ENCODE measurements around the gene ZNF45. TPM values are rescaled to one million over a fixed set of nuclear protein-coding genes. Genes with fewer than 3 reads are reported as not detected.

The ZNF45 gene
- polyA plus RNA-seq, 1 of the 3 experiments (the other 2 are of a cell fraction) = 9.7 TPM

DNA sequence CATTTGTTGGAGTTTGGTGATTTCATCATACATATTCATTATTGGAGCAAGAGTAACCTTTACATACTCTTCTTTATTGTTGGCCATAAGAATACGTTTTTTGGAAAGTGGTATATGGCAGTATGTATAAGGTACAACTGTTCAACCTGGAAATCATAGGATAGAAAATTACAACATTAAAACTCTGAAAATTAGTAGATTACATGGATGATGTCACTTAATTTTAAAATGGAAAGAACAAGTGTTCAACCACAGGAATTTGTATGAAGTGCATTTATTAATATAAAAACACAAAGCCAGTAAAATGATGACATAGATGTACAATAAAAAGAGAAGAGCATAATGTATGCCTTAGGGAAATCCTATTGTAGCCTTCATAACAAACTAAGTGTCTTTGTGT is 41.6 kb upstream of the ZNF45 start:
- H3K9ac ChIP-seq = no peak overlapping the region
- H4K20me1 ChIP-seq (ENCODE audit: insufficient read depth) = no peaks in the 10 kb centered on the region
- no peaks in the 10 kb centered on the region for H3K79me2 ChIP-seq (ENCODE audit: insufficient read depth)
- H3K9me2 ChIP-seq = no peaks in the 10 kb centered on the region
- WGBS (ENCODE audit: low lambda C conversion rate) = 42% methylated on average over 1 of the region's 1 CpG
- H3K4me1 ChIP-seq (ENCODE audit: control insufficient read depth in 1 of 2, insufficient read depth in 2 of 2, low read depth in 1 of 2, low read length in 1 of 2) = no peaks in the 10 kb centered on the region
- H3K9me3 ChIP-seq = peaks cover 30% of the 10 kb centered on the region
- DNase-seq = no peak
- peaks cover 0 to 7% of the 10 kb centered on the region in 2 experiments for H3K36me3 ChIP-seq (replicated peaks in 1 of 2; ENCODE audit: control insufficient read depth in 1 of 2, insufficient read depth in 2 of 2, low read length in 1 of 2)
- no peak overlapping the region for H2AFZ ChIP-seq (ENCODE audit: low read depth)
- no peaks in the 10 kb centered on the region for H3F3A ChIP-seq (replicated peaks; ENCODE audit: insufficient read depth)
- H3K27me3 ChIP-seq (ENCODE audit: insufficient read depth) = no peaks in the 10 kb centered on the region
- ChIA-PET POLR2A (no interaction called here), CTCF (no interaction called here)
- no peak overlapping the region for H3K27ac ChIP-seq (ENCODE audit: low read depth in 2 of 2, low read length in 1 of 2)
- TF ChIP-seq CTCF (IDR thresholded peaks at IDR 0.05) (no peak), TAF1 (IDR thresholded peaks at IDR 0.05; ENCODE audit: borderline replicate concordance, low read depth, low read length) (no peak), MXI1 (IDR thresholded peaks at IDR 0.05; ENCODE audit: low read depth, low read length) (no peak), FOXJ3 (CRISPR knock-in tag; IDR thresholded peaks at IDR 0.05) (no peak), GATA2 (CRISPR knock-in tag; IDR thresholded peaks at IDR 0.05) (no peak), FOXM1 (IDR thresholded peaks at IDR 0.05; ENCODE audit: low read depth) (no peak), EZH2phosphoT487 (IDR thresholded peaks at IDR 0.05; ENCODE audit: borderline replicate concordance, low read depth) (no peak), RXRA (IDR thresholded peaks at IDR 0.05; ENCODE audit: borderline replicate concordance, low read depth) (no peak), USF1 (IDR thresholded peaks at IDR 0.05; ENCODE audit: borderline replicate concordance, low read depth) (no peak), PBX3 (IDR thresholded peaks at IDR 0.05) (no peak), NRF1 (IDR thresholded peaks at IDR 0.05; ENCODE audit: low read depth, low read length) (no peak), ZBTB33 (IDR thresholded peaks at IDR 0.05; ENCODE audit: borderline replicate concordance, low read depth) (no peak), ELF1 (IDR thresholded peaks at IDR 0.05) (no peak), MEF2A (IDR thresholded peaks at IDR 0.05; ENCODE audit: borderline replicate concordance, low read depth) (no peak), CHD2 (IDR thresholded peaks at IDR 0.05; ENCODE audit: low read length, partially characterized antibody) (no peak), SIN3A (IDR thresholded peaks at IDR 0.05; ENCODE audit: borderline replicate concordance, low read depth, low read length) (no peak), TEAD4 (IDR thresholded peaks at IDR 0.05; ENCODE audit: borderline replicate concordance, insufficient read depth) (no peak), RFX5 (IDR thresholded peaks at IDR 0.05; ENCODE audit: low read length) (no peak)
- TF ChIP-seq, protein P1, sequence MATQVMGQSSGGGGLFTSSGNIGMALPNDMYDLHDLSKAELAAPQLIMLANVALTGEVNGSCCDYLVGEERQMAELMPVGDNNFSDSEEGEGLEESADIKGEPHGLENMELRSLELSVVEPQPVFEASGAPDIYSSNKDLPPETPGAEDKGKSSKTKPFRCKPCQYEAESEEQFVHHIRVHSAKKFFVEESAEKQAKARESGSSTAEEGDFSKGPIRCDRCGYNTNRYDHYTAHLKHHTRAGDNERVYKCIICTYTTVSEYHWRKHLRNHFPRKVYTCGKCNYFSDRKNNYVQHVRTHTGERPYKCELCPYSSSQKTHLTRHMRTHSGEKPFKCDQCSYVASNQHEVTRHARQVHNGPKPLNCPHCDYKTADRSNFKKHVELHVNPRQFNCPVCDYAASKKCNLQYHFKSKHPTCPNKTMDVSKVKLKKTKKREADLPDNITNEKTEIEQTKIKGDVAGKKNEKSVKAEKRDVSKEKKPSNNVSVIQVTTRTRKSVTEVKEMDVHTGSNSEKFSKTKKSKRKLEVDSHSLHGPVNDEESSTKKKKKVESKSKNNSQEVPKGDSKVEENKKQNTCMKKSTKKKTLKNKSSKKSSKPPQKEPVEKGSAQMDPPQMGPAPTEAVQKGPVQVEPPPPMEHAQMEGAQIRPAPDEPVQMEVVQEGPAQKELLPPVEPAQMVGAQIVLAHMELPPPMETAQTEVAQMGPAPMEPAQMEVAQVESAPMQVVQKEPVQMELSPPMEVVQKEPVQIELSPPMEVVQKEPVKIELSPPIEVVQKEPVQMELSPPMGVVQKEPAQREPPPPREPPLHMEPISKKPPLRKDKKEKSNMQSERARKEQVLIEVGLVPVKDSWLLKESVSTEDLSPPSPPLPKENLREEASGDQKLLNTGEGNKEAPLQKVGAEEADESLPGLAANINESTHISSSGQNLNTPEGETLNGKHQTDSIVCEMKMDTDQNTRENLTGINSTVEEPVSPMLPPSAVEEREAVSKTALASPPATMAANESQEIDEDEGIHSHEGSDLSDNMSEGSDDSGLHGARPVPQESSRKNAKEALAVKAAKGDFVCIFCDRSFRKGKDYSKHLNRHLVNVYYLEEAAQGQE (IDR thresholded peaks at IDR 0.05; ENCODE audit: low read depth, low read length) = no peak
- TF ChIP-seq, protein P2, sequence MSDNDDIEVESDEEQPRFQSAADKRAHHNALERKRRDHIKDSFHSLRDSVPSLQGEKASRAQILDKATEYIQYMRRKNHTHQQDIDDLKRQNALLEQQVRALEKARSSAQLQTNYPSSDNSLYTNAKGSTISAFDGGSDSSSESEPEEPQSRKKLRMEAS (IDR thresholded peaks at IDR 0.05; ENCODE audit: low read depth) = no peak
- H3K4me2 ChIP-seq = no peak overlapping the region
- H3K4me3 ChIP-seq (ENCODE audit: low read depth in 2 of 2, low read length in 1 of 2) = no peak overlapping the region

Data from SK-N-SH (cell line).